C1 segment of cervical spinal cord (tissue), 14 donors: ENCODE data around the gene IFI27L1.

ENCODE experiments used
- DNase-seq, 14 donors: peaks; one replicate each; lab custom pipeline; 2025; lab: John Stamatoyannopoulos, UW

The IFI27L1 gene, protein sequence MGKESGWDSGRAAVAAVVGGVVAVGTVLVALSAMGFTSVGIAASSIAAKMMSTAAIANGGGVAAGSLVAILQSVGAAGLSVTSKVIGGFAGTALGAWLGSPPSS

GRCh38 chr14:94080621-94081385, at the start of gene IFI27L1, which contains the start of gene DDX24:
Gene IFI27L1 (plus strand): TSS chr14:94081310. CDS start chr14:94096938, 15,628 bp downstream.
Gene DDX24 (minus strand): TSS chr14:94081202. CDS start chr14:94079742, 1,460 bp downstream.
- peak; percentile 28 to 94 (median 87) for DNase-seq

- no peak for DNase-seq
These were observed 49.2 kb upstream of the IFI27L1 start for GRCh38 chr14:94031883-94032279.

DNA sequence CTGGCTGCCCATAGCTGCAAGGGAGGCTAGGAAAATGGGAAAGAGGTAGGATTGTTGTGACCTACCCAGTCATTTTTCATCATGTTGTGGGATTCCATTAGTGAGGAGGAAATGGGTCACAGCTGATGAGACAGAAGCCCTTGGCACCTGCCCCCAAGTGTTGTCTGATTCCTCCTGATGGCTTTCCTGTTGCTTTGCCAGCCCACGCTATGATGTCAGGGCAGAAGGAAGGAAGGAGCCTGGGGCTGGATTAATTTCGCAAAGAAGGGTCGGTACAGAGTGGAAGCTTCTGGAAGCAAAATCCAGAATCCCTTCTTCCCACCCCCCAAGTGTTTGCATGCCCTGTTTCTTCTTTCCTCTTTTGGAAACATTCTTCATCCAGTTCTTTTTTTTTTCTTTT, 46.2 kb upstream of the IFI27L1 start:
- DNase-seq = no peak

DNA sequence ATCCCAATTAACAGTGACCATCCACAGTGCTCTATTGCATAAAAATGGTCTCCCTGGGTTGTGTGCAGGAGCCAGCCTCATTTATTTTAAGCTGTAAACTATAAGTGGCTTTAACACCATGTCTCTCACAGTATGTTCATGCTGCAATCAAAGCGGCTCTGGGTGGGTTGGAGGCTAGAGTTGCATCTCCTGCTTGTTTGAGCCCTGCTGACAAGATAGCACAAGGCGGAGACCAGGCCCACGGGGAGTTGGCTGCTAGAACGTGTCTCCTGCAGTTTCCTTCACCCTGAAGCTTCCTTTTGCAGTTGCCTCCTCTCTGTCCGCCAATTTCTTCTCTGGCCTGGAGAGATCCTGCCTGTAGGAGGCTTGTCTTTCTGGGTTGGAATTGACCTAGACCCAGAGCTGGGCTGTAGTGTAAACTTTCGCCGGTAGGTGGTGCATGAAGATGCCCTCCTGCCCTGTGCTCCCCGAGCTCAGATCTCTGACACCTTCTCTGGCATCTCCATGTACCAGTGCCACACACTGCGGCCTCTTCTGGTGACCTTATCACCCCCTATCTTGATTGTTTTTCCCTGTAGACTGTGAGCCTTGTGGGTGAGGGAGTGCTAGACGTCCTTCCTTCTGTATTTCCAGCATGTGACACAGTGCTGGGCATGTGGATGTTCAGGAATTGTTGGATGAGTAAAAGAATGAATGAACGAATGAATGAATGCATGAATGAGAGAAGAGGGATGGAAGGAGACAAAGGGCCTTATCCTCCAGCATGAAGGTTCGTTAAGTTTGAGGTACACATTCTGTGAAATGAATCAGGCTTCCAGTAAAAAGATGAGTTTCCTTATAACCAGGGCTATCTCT, 44.6 kb upstream of the IFI27L1 start:
- peak in 11 of 14 donors; percentile 20 to 55 (median 25) for DNase-seq

- DNase-seq = no peak
These were observed 43.2 kb upstream of the IFI27L1 start for GRCh38 chr14:94037954-94038353.

DNA sequence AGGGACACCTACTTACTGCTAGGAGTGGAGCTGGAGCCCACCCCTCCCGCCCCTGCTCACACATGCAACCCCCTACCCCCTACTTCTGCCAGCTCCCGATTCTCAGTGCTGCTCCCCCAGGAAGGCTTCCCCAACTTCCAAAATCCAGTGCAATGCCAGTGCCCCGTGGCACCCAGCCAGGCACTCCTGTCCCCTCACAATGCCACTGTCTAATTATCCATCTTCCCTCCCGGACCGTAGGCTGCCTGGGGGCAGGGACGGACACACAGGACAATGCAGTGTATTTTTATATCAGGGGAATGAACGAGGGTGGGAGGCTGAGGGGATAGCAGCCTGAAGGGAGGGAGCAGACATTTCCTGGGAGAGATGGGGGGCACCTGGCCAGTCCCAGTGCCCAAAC, 42.6 kb upstream of the IFI27L1 start:
- DNase-seq = no peak

- no peak for DNase-seq
These were observed 42.0 kb upstream of the IFI27L1 start for GRCh38 chr14:94038921-94039629.

DNA sequence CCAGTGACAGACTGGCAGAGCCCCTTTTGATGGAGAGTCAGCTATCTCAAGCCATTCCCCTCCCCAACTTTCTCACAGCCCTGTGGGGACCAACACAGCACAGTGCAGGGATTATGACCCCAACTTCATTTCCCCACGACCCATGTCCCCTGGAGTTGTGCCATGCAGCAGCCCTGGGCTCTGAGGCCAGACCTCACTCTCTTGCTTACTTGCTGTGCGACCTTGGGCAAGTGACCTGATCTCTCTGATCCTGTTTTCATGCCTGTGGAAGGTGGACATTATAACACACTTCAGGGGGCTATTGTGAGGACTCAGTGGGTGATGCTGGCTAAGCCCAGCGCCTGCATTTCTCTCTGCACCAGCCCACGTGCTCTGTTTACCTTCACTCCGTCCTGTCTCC, 40.9 kb upstream of the IFI27L1 start:
- no peak for DNase-seq

GRCh38 chr14:94040796-94041195, 40.3 kb upstream of the IFI27L1 start:
- DNase-seq = no peak

DNA sequence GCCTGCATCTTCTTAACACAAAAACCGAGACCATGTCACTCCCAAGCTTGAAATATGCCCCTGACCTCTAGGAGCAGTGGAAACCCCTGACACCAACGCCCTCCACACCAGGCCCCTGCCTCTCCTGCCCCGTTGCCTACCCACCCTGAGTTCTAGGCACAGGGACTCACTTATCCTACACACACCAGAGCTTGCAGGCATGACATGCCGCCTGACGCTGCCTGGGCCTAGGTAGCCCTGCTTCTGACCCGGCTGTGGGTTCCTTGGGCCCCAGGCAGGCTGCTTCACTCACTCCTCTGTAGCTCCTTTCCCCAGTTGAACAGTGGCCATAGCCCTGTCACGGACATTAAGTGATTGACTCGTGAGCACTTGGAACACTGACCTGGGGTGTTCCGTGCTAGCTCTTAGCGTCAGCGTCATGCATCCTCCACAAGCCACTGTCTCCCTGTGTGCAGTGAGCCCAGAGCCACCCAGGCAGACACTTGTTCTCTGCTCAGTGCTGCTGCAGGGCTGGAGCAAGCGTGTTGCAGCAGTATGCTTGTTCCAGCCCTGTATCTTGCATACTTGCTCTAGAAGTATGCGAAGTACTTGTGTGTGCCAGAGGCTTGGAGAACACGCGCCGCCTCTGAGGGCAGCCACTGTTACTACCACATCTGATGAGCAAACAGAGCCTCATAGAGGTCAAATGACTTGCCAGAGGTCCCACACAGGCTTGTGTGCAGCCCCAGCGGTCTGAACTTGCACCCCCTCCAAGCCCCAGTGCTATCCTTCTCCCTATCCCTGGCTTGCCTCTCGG, 39.4 kb upstream of the IFI27L1 start:
- DNase-seq = no peak

DNA sequence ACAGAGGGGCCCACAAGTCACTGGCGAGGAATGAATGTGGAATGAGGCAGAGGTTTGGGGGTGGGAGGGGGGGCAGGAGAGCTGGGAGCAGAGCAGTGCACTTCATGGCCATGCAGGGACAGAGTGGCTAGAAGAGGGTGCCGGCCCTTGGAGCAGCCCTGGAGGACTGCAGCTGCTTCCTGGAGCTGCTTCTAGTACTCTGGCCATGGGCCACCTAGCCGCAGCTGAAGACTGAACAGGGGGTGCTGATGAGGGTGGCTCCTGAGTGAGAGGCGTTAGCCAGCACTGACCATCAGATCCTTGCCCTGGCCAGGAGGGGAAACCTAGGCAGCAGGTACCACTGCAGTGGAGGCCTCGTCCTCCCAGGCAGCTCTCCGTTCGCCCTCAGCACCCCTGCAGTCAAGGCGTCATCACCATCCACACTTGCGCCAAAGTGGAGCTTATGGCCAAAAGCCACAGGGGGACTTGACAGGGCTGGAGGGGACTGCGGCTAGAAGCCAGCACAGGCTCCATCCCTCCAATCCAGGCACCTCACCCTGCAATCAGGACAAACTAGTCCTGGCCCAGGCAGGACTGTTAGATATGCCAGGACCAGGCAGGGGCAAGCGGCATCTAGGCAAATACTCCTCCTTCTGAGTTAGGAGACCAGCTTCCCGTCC, 38.5 kb upstream of the IFI27L1 start:
- no peak for DNase-seq

GRCh38 chr14:94043111-94043755, 37.9 kb upstream of the IFI27L1 start:
- DNase-seq = no peak

GRCh38 chr14:94043756-94044475, 37.2 kb upstream of the IFI27L1 start:
- no peak for DNase-seq

GRCh38 chr14:94044476-94045091, 36.5 kb upstream of the IFI27L1 start:
- DNase-seq = no peak

- DNase-seq = no peak
These were observed 36.0 kb upstream of the IFI27L1 start for GRCh38 chr14:94045101-94045500.

DNA sequence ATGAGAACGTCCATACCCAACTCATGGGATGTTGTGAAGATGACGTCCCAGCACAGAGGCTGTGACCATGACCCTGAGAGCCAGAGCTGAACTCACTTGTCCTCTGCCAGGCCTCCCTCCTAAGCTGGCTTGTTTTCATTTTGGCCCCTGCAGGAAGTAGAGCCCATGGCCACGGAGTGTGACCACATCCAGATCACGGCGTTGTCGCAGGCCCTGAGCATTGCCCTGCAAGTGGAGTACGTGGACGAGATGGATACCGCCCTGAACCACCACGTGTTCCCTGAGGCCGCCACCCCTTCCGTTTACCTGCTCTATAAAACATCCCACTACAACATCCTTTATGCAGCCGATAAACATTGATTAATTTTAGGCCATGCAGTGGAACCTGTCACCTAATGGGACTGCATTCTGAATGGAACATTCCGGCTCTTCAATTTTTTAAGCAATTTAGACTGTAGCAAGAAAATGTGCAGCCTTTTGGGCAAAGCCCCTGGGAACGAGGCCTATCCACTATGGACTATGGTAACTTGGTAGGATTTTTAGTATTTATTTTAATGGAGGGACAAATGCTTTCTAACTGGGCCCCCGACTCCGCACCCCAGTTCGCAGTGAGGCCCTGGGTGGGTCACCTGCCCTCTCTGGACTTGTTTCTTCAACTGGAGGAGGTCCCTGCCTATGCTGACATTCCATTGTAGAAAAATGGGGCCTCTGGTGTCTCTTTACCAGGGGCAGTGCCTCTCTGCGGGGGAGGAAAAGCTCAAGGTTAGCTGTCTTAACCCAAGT, 35.4 kb upstream of the IFI27L1 start:
- no peak for DNase-seq

GRCh38 chr14:94046696-94047250, 34.3 kb upstream of the IFI27L1 start:
- DNase-seq = no peak

- no peak for DNase-seq
These were observed 33.5 kb upstream of the IFI27L1 start for GRCh38 chr14:94047581-94047980.
